Measurements from ENCODE around the gene CMIP. TPM values are rescaled to one million over a fixed set of nuclear protein-coding genes. Genes with fewer than 3 reads are reported as not detected.

The CMIP gene
- total and polyA plus RNA-seq, 7 donors: 1.4 to 8.9 (median 4.1) TPM

DNA sequence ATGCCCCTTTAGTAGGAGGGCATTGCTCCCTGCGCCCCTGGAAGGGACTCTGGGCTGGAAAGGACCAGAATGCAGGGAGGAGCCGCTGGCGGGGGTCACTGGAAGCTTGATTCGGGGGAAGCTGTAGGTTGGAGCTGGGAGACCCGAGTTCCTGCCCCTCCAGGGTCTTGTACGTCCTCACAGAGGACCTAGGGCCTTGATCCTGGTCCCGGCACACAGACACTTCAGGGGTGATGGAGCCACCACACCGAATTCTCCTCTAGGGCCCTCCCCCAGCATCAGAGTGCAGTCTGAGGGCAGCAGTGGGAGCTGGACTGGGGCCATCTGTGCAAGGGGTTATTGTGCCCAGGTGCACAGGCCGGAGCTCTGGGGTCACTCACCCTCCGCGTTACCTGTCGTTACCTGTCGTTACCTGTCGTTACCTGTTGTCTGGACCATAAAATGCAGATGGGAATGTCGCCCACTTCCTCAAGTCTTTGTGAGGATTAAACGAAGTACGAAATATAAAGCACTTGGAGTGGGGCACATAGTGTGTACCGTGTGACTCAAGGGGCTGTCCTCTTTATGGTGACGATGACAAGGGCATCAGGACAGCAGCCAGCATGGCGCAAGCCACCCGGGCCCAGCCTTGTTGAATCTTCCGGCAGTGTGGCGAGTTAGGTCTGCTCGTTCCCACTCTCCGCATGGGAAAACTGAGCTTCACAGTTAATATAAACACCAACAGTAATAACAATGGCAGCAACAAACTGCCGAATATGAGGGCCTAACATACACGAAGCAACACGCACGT, 48.6 kb downstream of the CMIP start:
- no peak for ATAC-seq
- WGBS, 3 donors: 86 to 87% (median 87%) methylated on average over 29 of the region's 29 CpGs
- no peaks in the 10 kb centered on the region for H3K9me3 ChIP-seq
- DNase-seq: peak in 1 of 2 donors; percentile 43
- TF ChIP-seq, protein P1, sequence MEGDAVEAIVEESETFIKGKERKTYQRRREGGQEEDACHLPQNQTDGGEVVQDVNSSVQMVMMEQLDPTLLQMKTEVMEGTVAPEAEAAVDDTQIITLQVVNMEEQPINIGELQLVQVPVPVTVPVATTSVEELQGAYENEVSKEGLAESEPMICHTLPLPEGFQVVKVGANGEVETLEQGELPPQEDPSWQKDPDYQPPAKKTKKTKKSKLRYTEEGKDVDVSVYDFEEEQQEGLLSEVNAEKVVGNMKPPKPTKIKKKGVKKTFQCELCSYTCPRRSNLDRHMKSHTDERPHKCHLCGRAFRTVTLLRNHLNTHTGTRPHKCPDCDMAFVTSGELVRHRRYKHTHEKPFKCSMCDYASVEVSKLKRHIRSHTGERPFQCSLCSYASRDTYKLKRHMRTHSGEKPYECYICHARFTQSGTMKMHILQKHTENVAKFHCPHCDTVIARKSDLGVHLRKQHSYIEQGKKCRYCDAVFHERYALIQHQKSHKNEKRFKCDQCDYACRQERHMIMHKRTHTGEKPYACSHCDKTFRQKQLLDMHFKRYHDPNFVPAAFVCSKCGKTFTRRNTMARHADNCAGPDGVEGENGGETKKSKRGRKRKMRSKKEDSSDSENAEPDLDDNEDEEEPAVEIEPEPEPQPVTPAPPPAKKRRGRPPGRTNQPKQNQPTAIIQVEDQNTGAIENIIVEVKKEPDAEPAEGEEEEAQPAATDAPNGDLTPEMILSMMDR (IDR thresholded peaks at IDR 0.05): no peak
- no peaks in the 10 kb centered on the region for H3K36me3 ChIP-seq (ENCODE audit: insufficient read depth in 1 of 2, low read depth in 1 of 2)
- intact Hi-C loops (cut with DNase I): no loop called here
- peaks cover 4% of the 10 kb centered on the region for H3K4me1 ChIP-seq
- no peaks in the 10 kb centered on the region for H3K27me3 ChIP-seq (ENCODE audit: insufficient read depth in 3 of 3, low read length in 2 of 3)
- H3K27ac ChIP-seq: peak overlapping the region; percentile 6
- no peak overlapping the region for H3K4me3 ChIP-seq

DNA sequence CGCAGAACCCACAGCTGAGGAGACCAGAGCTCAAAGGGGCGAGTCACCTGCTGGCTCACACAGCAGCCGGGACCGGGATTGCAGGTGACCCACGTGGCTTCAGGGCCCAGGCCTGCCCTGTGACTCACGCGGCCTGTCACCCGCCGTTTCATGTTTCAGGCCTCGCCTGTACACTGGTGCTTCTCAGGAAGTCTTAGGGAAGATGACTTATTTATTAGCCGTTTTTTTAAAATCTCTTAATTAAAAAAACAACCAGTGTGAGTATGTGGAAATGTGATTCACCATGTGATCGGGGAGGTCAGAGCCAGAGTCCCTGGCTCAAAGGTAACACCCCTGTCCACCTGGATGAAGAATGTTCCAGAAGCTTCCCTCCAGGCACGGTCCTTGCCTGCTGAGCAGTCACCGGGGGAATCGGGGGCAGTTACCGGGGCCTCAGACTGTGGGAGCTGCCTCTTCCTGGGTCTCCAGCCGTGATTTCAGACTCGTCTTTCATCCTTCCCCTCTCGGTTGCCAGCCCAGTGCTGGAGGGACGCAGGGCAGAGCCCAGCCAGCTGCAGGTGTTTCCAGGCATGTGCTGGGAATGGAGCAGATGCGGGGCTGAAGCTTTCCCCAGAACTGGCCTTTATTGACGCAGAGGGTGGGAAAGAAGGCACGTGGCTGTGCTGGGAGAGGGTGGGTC, 49.3 kb downstream of the CMIP start:
- H3K4me1 ChIP-seq: peaks cover 4% of the 10 kb centered on the region
- no peak overlapping the region for H3K4me3 ChIP-seq
- H3K9me3 ChIP-seq: no peaks in the 10 kb centered on the region
- ATAC-seq: peak; percentile 44 to 50 (median 49)
- WGBS, 3 donors: 75 to 83% (median 79%) methylated on average over 23 of the region's 23 CpGs
- DNase-seq: peak in 1 of 2 donors; percentile 59
- no peaks in the 10 kb centered on the region for H3K36me3 ChIP-seq (ENCODE audit: insufficient read depth in 1 of 2, low read depth in 1 of 2)
- intact Hi-C loops (cut with DNase I): no loop called here
- TF ChIP-seq, protein P1 (IDR thresholded peaks at IDR 0.05): no peak
- H3K27me3 ChIP-seq (ENCODE audit: insufficient read depth in 3 of 3, low read length in 2 of 3): no peaks in the 10 kb centered on the region
- peak overlapping the region; percentile 23 for H3K27ac ChIP-seq

DNA sequence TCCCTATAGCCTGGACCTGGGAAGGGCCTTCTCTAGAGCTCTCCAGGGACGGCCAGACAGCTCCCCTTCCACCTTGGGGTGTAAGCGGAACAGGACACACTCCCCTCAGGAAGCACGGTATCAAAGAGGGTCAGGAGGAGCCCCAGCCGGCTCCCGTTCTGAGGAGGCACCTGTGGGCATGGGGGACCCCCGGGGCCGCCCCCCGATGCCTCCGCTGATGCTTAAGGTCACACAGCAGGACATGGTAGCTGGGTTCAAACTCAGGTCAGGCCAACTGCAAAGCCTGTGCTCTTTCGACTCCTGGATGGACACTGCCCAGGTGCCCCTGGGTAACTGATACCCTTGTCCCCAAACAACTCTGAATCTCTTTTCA, 49.8 kb downstream of the CMIP start:
- DNase-seq: peak in 1 of 2 donors; percentile 44
- H3K9me3 ChIP-seq: no peaks in the 10 kb centered on the region
- H3K27me3 ChIP-seq (ENCODE audit: insufficient read depth in 3 of 3, low read length in 2 of 3): no peaks in the 10 kb centered on the region
- H3K36me3 ChIP-seq (ENCODE audit: insufficient read depth in 1 of 2, low read depth in 1 of 2): no peaks in the 10 kb centered on the region
- no peak overlapping the region for H3K4me3 ChIP-seq
- no peak for ATAC-seq
- intact Hi-C loops (cut with DNase I): no loop called here
- TF ChIP-seq, protein P1 (IDR thresholded peaks at IDR 0.05): no peak
- H3K27ac ChIP-seq: peak overlapping the region; percentile 23
- peaks cover 4% of the 10 kb centered on the region for H3K4me1 ChIP-seq
- WGBS, 3 donors: 84 to 96% (median 84%) methylated on average over 10 of the region's 10 CpGs

DNA sequence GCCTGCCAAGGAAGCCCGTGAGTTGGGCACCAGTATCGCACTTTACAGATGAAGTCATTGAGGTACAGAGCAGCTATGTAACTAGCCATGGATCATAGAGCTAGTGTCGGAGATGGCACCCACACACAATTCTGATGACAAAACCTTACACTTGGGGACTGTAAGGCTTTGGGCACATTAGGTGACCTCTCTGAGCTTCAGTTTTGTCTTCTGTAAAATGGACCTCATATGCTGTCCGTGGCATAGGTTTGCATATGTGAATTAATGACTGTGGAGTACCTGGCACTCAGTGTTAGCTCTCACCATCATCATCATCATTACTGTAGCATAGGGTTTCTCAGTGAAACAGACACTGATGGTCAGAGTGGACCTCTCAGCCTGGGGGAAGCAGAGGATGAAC, 50.3 kb downstream of the CMIP start:
- H3K4me3 ChIP-seq: no peak overlapping the region
- peaks cover 4% of the 10 kb centered on the region for H3K4me1 ChIP-seq
- no peak overlapping the region for H3K27ac ChIP-seq
- intact Hi-C loops (cut with DNase I): no loop called here
- no peaks in the 10 kb centered on the region for H3K9me3 ChIP-seq
- WGBS, 3 donors: 91 to 95% (median 94%) methylated on average over 4 of the region's 4 CpGs
- DNase-seq (no peak), ATAC-seq (no peak)
- TF ChIP-seq, protein P1 (IDR thresholded peaks at IDR 0.05): no peak
- no peaks in the 10 kb centered on the region for H3K36me3 ChIP-seq (ENCODE audit: insufficient read depth in 1 of 2, low read depth in 1 of 2)
- H3K27me3 ChIP-seq (ENCODE audit: insufficient read depth in 3 of 3, low read length in 2 of 3): no peaks in the 10 kb centered on the region
